NCI-H446 treated with DMSO at 0.1 percent for 48 hours (cell line): ENCODE measurements around the gene SAMD8.
A peak's percentile ranks its signal among the peaks of the same experiment; 100 is the strongest.

ENCODE experiments used
- DNase-seq: peaks from one replicate; lab custom pipeline; 2025; lab: John Stamatoyannopoulos, UW

Gene SAMD8

GRCh38 chr10:75111365-75111906 lies at the start of gene SAMD8:
Gene SAMD8, plus strand, starts transcription at chr10:75111656. Its CDS starts 38,873 bp downstream, at chr10:75150529.
- DNase-seq: peak; percentile 78

GRCh38 chr10:75061709-75062505 lies 49.5 kb upstream of the SAMD8 start:
- DNase-seq: no peak

GRCh38 chr10:75062506-75063299 lies 48.8 kb upstream of the SAMD8 start:
- DNase-seq: peak; percentile 85

- no peak for DNase-seq
These were observed 47.8 kb upstream of the SAMD8 start for GRCh38 chr10:75063461-75064230.

GRCh38 chr10:75065076-75065475 lies 46.4 kb upstream of the SAMD8 start:
- peak; percentile 12 for DNase-seq

GRCh38 chr10:75066271-75066670 lies 45.2 kb upstream of the SAMD8 start:
- no peak for DNase-seq

- no peak for DNase-seq
These were observed 44.2 kb upstream of the SAMD8 start for GRCh38 chr10:75067272-75067671.

GRCh38 chr10:75068523-75068922 lies 42.9 kb upstream of the SAMD8 start:
- no peak for DNase-seq

GRCh38 chr10:75070476-75070875 lies 41.0 kb upstream of the SAMD8 start:
- no peak for DNase-seq

GRCh38 chr10:75070961-75071428 lies 40.5 kb upstream of the SAMD8 start:
- peak; percentile 0 for DNase-seq

GRCh38 chr10:75071756-75072155 lies 39.7 kb upstream of the SAMD8 start:
- DNase-seq: peak; percentile 4

- no peak for DNase-seq
These were observed 38.7 kb upstream of the SAMD8 start for GRCh38 chr10:75072727-75073126.

GRCh38 chr10:75073442-75073841 lies 38.0 kb upstream of the SAMD8 start:
- DNase-seq: no peak

- no peak for DNase-seq
These were observed 36.6 kb upstream of the SAMD8 start for GRCh38 chr10:75074711-75075445.

- DNase-seq: no peak
These were observed 35.1 kb upstream of the SAMD8 start for GRCh38 chr10:75076348-75076747.

- no peak for DNase-seq
These were observed 31.9 kb upstream of the SAMD8 start for GRCh38 chr10:75079436-75080083.

- no peak for DNase-seq
These were observed 30.9 kb upstream of the SAMD8 start for GRCh38 chr10:75080554-75080953.

- DNase-seq: no peak
These were observed 30.1 kb upstream of the SAMD8 start for GRCh38 chr10:75081379-75081778.

GRCh38 chr10:75083972-75084833 lies 27.3 kb upstream of the SAMD8 start:
- DNase-seq: no peak
